ENCODE results near the gene CCL18. TPM values are rescaled to one million over a fixed set of nuclear protein-coding genes. Genes with fewer than 3 reads are reported as not detected.
"Not testable (repeated sequence)": the region's sequence is repeated elsewhere in the genome, so short reads cannot be mapped to it uniquely, and the experiment has no call there.

The CCL18 gene
- total RNA-seq, 1 donor from 2014 or later = not detected

GRCh38 chr17:36106493-36106835 is 42.4 kb downstream of the CCL18 start:
- no peaks in the 10 kb centered on the region for H3K4me1 ChIP-seq
- no peaks in the 10 kb centered on the region for H3K9me3 ChIP-seq
- H3K36me3 ChIP-seq = no peaks in the 10 kb centered on the region
- intact Hi-C loops (cut with DNase I) = no loop called here
- TF ChIP-seq POLR2AphosphoS5 (IDR thresholded peaks at IDR 0.05; ENCODE audit: insufficient read depth in 1 of 2, low read depth in 1 of 2) (no peak), POLR2A (IDR thresholded peaks at IDR 0.05) (no peak)
- TF ChIP-seq, protein P1, sequence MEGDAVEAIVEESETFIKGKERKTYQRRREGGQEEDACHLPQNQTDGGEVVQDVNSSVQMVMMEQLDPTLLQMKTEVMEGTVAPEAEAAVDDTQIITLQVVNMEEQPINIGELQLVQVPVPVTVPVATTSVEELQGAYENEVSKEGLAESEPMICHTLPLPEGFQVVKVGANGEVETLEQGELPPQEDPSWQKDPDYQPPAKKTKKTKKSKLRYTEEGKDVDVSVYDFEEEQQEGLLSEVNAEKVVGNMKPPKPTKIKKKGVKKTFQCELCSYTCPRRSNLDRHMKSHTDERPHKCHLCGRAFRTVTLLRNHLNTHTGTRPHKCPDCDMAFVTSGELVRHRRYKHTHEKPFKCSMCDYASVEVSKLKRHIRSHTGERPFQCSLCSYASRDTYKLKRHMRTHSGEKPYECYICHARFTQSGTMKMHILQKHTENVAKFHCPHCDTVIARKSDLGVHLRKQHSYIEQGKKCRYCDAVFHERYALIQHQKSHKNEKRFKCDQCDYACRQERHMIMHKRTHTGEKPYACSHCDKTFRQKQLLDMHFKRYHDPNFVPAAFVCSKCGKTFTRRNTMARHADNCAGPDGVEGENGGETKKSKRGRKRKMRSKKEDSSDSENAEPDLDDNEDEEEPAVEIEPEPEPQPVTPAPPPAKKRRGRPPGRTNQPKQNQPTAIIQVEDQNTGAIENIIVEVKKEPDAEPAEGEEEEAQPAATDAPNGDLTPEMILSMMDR (IDR thresholded peaks at IDR 0.05) = no peak
- no peaks in the 10 kb centered on the region for H3K27me3 ChIP-seq
- no peak overlapping the region for H3K27ac ChIP-seq
- DNase-seq (ENCODE audit: extremely low spot score in 2 of 2) = no peak
- no peak overlapping the region for H3K4me3 ChIP-seq

DNA sequence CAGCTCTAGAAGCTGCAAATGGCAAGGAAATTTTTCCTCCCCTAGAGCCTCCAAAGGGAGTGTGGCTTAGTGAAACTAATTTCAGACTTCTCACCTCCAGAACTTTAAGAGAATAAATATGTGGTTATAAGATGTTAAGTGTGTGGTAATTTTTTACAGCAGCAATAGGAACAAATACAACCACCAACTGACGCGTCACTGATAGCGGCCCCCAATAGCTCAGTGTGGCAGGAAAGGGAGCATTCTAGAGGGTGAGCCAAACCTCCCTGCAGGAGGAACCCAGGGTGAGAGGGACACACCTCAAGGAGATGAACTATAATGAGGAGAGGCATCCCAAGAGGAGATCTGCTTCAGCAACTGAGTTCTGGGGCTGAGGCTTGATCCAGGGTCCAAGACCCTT is 43.6 kb downstream of the CCL18 start:
- H3K4me3 ChIP-seq = no peak overlapping the region
- H3K4me1 ChIP-seq = no peaks in the 10 kb centered on the region
- TF ChIP-seq POLR2A (IDR thresholded peaks at IDR 0.05) = no peak
- TF ChIP-seq, protein P1 (IDR thresholded peaks at IDR 0.05) = no peak
- no peak for TF ChIP-seq POLR2AphosphoS5 (IDR thresholded peaks at IDR 0.05; ENCODE audit: insufficient read depth in 1 of 2, low read depth in 1 of 2)
- H3K27me3 ChIP-seq = no peaks in the 10 kb centered on the region
- H3K36me3 ChIP-seq = no peaks in the 10 kb centered on the region
- DNase-seq (ENCODE audit: extremely low spot score in 2 of 2) = no peak
- no peak overlapping the region for H3K27ac ChIP-seq
- no peaks in the 10 kb centered on the region for H3K9me3 ChIP-seq
- intact Hi-C loops (cut with DNase I) = no loop called here

DNA sequence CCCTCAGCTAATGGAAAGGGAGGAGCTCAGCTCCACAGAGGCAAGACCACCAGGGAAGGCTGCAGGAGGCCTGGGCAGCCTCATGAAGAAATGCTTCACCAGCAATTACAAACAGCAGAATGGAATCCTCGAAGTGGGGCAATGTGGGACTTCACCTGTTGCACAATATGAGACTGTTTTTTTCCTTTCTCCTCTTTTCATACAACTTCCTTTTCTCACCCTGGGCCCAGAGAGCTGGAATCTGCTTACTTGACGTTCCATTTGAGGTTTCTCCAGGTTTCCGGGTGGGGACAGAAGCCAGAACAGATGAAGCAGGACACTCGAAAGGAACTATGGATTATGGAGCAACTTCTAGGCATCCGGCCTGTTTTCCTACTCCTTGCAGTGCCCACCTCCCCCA is 44.2 kb downstream of the CCL18 start:
- H3K27me3 ChIP-seq; H3K9me3 ChIP-seq; H3K36me3 ChIP-seq; DNase-seq (ENCODE audit: extremely low spot score in 2 of 2); H3K27ac ChIP-seq; intact Hi-C loops (cut with DNase I); H3K4me1 ChIP-seq; H3K4me3 ChIP-seq: not testable (repeated sequence)

DNA sequence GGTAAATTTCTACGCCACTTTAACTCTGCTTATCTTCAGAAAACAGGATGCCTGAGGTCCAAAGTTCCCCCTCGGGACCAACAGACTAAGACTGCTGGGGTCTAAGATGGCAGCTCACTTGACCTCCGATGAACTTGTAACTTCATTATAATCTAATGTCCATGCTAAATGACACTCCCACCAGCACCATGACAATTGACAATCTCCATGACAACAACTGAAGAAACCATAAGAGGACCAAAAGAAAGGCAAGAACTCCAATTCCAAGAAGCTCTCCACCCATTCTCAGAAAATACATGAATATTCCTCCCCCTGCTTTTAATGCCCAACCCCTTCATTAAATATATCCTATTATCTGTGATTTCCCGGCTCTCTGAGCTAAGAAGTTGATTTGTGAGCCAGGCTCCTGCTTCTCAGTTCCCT is 47.0 kb downstream of the CCL18 start:
- Histone ChIP-seq H3K4me3 (no peak overlapping the region), H3K27ac (no peak overlapping the region), H3K4me1 (no peaks in the 10 kb centered on the region), H3K27me3 (no peaks in the 10 kb centered on the region), H3K9me3 (no peaks in the 10 kb centered on the region), H3K36me3 (no peaks in the 10 kb centered on the region)
- intact Hi-C loops (cut with DNase I) = no loop called here
- DNase-seq (ENCODE audit: extremely low spot score in 2 of 2) = no peak
- no peak for TF ChIP-seq POLR2AphosphoS5 (IDR thresholded peaks at IDR 0.05; ENCODE audit: insufficient read depth in 1 of 2, low read depth in 1 of 2)
- no peak for TF ChIP-seq POLR2A (IDR thresholded peaks at IDR 0.05)
- TF ChIP-seq, protein P1 (IDR thresholded peaks at IDR 0.05) = no peak

- Histone ChIP-seq H3K36me3 (no peaks in the 10 kb centered on the region), H3K27me3 (no peaks in the 10 kb centered on the region), H3K4me1 (no peaks in the 10 kb centered on the region), H3K4me3 (no peak overlapping the region), H3K9me3 (no peaks in the 10 kb centered on the region), H3K27ac (no peak overlapping the region)
- DNase-seq (ENCODE audit: extremely low spot score in 2 of 2) = no peak
- intact Hi-C loops (cut with DNase I) = no loop called here
- TF ChIP-seq POLR2AphosphoS5 (IDR thresholded peaks at IDR 0.05; ENCODE audit: insufficient read depth in 1 of 2, low read depth in 1 of 2) (no peak), POLR2A (IDR thresholded peaks at IDR 0.05) (no peak)
- TF ChIP-seq, protein P1 (IDR thresholded peaks at IDR 0.05) = no peak
Observed at GRCh38 chr17:36112572-36112971, 48.5 kb downstream of the CCL18 start.

GRCh38 chr17:36113131-36113530 is 49.1 kb downstream of the CCL18 start:
- H3K4me1 ChIP-seq; H3K27me3 ChIP-seq; H3K9me3 ChIP-seq; H3K4me3 ChIP-seq; H3K27ac ChIP-seq; intact Hi-C loops (cut with DNase I); H3K36me3 ChIP-seq; DNase-seq (ENCODE audit: extremely low spot score in 2 of 2): not testable (repeated sequence)

- intact Hi-C loops (cut with DNase I); H3K9me3 ChIP-seq: not testable (repeated sequence)
Observed at GRCh38 chr17:36114971-36115648, 51.0 kb downstream of the CCL18 start.

DNA sequence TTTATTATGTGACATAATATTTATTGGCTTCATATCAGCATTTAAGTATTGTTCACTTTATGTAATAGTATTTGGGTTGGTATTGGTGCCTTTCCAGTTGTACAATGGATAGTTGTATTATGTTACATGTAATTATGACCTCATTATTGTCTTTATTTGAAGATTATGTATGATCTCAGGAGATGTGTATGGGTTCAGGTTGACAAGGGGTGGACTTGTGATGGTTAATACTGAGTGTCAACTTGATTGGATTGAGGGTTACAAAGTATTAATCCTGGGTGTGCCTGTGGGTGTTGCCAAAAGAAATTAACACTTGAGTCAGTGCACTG is 51.5 kb downstream of the CCL18 start:
- DNase-seq (ENCODE audit: extremely low spot score in 2 of 2); H3K27me3 ChIP-seq; H3K4me1 ChIP-seq; H3K27ac ChIP-seq; H3K4me3 ChIP-seq; H3K9me3 ChIP-seq; intact Hi-C loops (cut with DNase I); H3K36me3 ChIP-seq: not testable (repeated sequence)

More at GRCh38 chr17:36114971-36115648, 51.0 kb downstream of the CCL18 start:
- not testable (repeated sequence) for H3K36me3 ChIP-seq; H3K27ac ChIP-seq; H3K27me3 ChIP-seq; H3K4me1 ChIP-seq; H3K4me3 ChIP-seq; DNase-seq (ENCODE audit: extremely low spot score in 2 of 2)
